ENCODE data around the gene ASB7.

ASB7 gene

DNA sequence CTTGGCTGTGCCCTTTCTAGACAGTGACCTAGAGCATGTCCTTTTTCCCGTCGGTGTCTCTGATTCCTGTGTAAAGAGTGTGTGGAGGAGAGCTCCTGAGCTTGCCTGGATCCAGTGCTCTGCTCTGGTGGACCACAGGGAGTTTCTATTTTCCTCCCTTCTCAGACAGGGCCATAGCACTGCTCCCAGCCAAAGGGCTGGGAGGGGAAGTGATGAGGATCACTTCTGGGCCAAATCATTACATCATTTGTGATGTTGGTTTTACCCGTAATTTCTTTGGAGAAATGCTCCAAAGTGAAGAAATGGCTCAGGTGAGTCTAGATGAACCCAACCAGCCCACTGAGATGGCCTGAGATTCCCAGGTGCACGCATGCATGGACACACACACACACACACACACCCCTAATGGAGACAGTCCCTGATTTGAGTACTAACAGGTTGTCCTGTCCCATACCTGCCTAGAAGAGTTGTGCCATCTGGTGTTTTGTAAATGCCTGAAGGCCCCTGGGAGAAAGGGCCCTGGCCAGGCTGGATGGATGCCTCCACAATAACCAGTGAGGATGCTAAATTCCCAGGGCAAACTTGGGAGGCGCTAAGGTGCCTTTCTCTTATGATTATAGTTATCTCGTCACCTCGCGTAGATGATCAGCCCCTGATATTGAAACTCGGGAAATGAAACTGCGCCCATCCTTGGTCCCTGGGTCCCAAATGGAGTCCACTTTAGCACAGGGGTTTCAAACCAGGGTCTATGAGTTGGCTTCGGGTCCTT, 86.9 kb downstream of the ASB7 start:
- CTCF ChIA-PET, result no interaction called here
- TF ChIP-seq FOXK2 (IDR thresholded peaks at IDR 0.05) (no peak), PKNOX1 (IDR thresholded peaks at IDR 0.05) (no peak), LEF1 (IDR thresholded peaks at IDR 0.05; ENCODE audit: borderline replicate concordance) (no peak), BHLHE40 (IDR thresholded peaks at IDR 0.05; ENCODE audit: borderline replicate concordance) (no peak), L3MBTL2 (conservative IDR thresholded peaks at IDR 0.05) (no peak), SP1 (IDR thresholded peaks at IDR 0.05) (no peak), SUZ12 (IDR thresholded peaks at IDR 0.05) (no peak), ZNF384 (IDR thresholded peaks at IDR 0.05) (no peak), ELF4 (IDR thresholded peaks at IDR 0.05) (no peak), CTBP1 (IDR thresholded peaks at IDR 0.05; ENCODE audit: borderline replicate concordance) (no peak)
- POLR2A ChIA-PET, result no interaction called here
- DNase-seq (ENCODE audit: extremely low spot score), result no peak

- TF ChIP-seq BHLHE40 (IDR thresholded peaks at IDR 0.05; ENCODE audit: borderline replicate concordance), result no peak
- ChIA-PET CTCF (no interaction called here), POLR2A (no interaction called here)
- no peak for DNase-seq (ENCODE audit: extremely low spot score)
Measured at GRCh38 chr15:100690032-100690794, 87.8 kb downstream of the ASB7 start.

GRCh38 chr15:100690795-100691158, 88.4 kb downstream of the ASB7 start:
- POLR2A ChIA-PET, result no interaction called here
- CTCF ChIA-PET, result no interaction called here
- no peak for TF ChIP-seq FOXM1 (IDR thresholded peaks at IDR 0.05; ENCODE audit: borderline replicate concordance)
- TF ChIP-seq FOXA1 (IDR thresholded peaks at IDR 0.05), result no peak
- TF ChIP-seq HDGF (IDR thresholded peaks at IDR 0.05; ENCODE audit: borderline replicate concordance), result no peak
- TF ChIP-seq FOXK2 (IDR thresholded peaks at IDR 0.05), result no peak
- TF ChIP-seq PKNOX1 (IDR thresholded peaks at IDR 0.05), result no peak
- TF ChIP-seq ARNT (IDR thresholded peaks at IDR 0.05), result no peak
- no peak for TF ChIP-seq ZNF384 (IDR thresholded peaks at IDR 0.05)
- TF ChIP-seq CTBP1 (IDR thresholded peaks at IDR 0.05; ENCODE audit: borderline replicate concordance), result no peak
- no peak for TF ChIP-seq BHLHE40 (IDR thresholded peaks at IDR 0.05; ENCODE audit: borderline replicate concordance)
- no peak for TF ChIP-seq SP1 (IDR thresholded peaks at IDR 0.05)
- TF ChIP-seq TARDBP (IDR thresholded peaks at IDR 0.05), result no peak
- no peak for TF ChIP-seq LEF1 (IDR thresholded peaks at IDR 0.05; ENCODE audit: borderline replicate concordance)
- TF ChIP-seq ELF4 (IDR thresholded peaks at IDR 0.05), result no peak
- no peak for TF ChIP-seq NFRKB (IDR thresholded peaks at IDR 0.05)
- no peak for TF ChIP-seq SUZ12 (IDR thresholded peaks at IDR 0.05)
- no peak for TF ChIP-seq L3MBTL2 (conservative IDR thresholded peaks at IDR 0.05)
- no peak for DNase-seq (ENCODE audit: extremely low spot score)

GRCh38 chr15:100691321-100691720, 88.9 kb downstream of the ASB7 start:
- TF ChIP-seq NFRKB (IDR thresholded peaks at IDR 0.05) (no peak), FOXM1 (IDR thresholded peaks at IDR 0.05; ENCODE audit: borderline replicate concordance) (no peak), FOXK2 (IDR thresholded peaks at IDR 0.05) (no peak), BHLHE40 (IDR thresholded peaks at IDR 0.05; ENCODE audit: borderline replicate concordance) (no peak), ARNT (IDR thresholded peaks at IDR 0.05) (no peak)
- CTCF ChIA-PET, result interaction anchor here (0.6 kb wide), 1 partner anchor 12 kb away, joined by 5 read pairs; no protein-coding TSS in a partner anchor
- DNase-seq (ENCODE audit: extremely low spot score), result no peak
- POLR2A ChIA-PET, result no interaction called here

DNA sequence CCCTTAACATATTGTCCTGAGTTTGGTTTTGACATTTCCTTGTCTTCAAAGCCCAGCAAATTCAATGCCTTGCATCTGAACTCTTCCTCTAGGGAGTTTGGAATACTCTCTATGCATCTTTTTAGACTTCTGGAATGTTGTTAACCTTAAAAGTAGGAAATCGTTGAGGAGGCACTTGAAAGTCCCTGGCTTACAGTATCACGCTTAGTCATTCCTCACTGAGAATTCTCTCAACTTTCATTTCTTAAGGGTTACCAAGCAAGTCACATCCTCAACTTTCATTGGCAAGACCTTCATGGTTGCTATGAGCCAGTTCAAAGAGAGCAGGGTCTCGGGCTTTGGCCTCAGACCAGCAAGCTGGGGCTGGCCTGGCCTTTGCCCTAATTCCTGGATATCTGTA, 89.9 kb downstream of the ASB7 start:
- POLR2A ChIA-PET, result no interaction called here
- DNase-seq (ENCODE audit: extremely low spot score), result no peak
- CTCF ChIA-PET, result no interaction called here
- TF ChIP-seq PKNOX1 (IDR thresholded peaks at IDR 0.05), result no peak
- TF ChIP-seq SP1 (IDR thresholded peaks at IDR 0.05), result no peak
- no peak for TF ChIP-seq L3MBTL2 (conservative IDR thresholded peaks at IDR 0.05)
- no peak for TF ChIP-seq FOXK2 (IDR thresholded peaks at IDR 0.05)
- TF ChIP-seq BHLHE40 (IDR thresholded peaks at IDR 0.05; ENCODE audit: borderline replicate concordance), result no peak
- no peak for TF ChIP-seq NFRKB (IDR thresholded peaks at IDR 0.05)
- TF ChIP-seq ARNT (IDR thresholded peaks at IDR 0.05), result no peak
- TF ChIP-seq CTBP1 (IDR thresholded peaks at IDR 0.05; ENCODE audit: borderline replicate concordance), result no peak
- TF ChIP-seq TARDBP (IDR thresholded peaks at IDR 0.05), result no peak
- TF ChIP-seq ELF4 (IDR thresholded peaks at IDR 0.05), result no peak
- TF ChIP-seq LEF1 (IDR thresholded peaks at IDR 0.05; ENCODE audit: borderline replicate concordance), result no peak
- no peak for TF ChIP-seq FOXM1 (IDR thresholded peaks at IDR 0.05; ENCODE audit: borderline replicate concordance)
- TF ChIP-seq FOXA1 (IDR thresholded peaks at IDR 0.05), result no peak
- TF ChIP-seq SUZ12 (IDR thresholded peaks at IDR 0.05), result no peak
- TF ChIP-seq HDGF (IDR thresholded peaks at IDR 0.05; ENCODE audit: borderline replicate concordance), result no peak
- TF ChIP-seq ZNF384 (IDR thresholded peaks at IDR 0.05), result no peak

DNA sequence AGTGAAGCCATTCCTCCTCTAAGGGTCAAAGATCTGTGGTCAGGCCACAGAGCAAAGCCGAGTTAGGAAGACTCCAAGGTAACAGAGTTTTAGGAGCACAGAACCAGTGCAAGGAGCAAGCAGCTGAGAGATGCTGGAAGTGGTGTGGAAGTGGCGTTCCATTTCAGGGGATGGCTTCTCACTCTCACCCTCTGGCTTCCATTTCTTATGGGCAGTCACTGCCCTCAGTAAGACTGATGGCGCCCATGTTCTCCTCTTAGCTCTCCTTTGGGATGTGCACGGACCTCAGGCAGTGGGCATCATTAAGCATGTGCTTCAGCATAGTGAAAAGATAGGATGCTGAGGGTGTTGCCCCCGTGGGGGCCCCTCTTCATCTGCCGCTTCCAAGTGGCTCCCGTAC, 90.3 kb downstream of the ASB7 start:
- ChIA-PET CTCF (no interaction called here), POLR2A (no interaction called here)
- TF ChIP-seq SP1 (IDR thresholded peaks at IDR 0.05) (no peak), PKNOX1 (IDR thresholded peaks at IDR 0.05) (no peak), L3MBTL2 (conservative IDR thresholded peaks at IDR 0.05) (no peak), FOXA1 (IDR thresholded peaks at IDR 0.05) (no peak), FOXK2 (IDR thresholded peaks at IDR 0.05) (no peak), BHLHE40 (IDR thresholded peaks at IDR 0.05; ENCODE audit: borderline replicate concordance) (no peak), CTBP1 (IDR thresholded peaks at IDR 0.05; ENCODE audit: borderline replicate concordance) (no peak), TARDBP (IDR thresholded peaks at IDR 0.05) (no peak)
- DNase-seq (ENCODE audit: extremely low spot score), result no peak
